H9 (cell line): ENCODE measurements around the gene EIF4H. TPM values are rescaled to one million over a fixed set of nuclear protein-coding genes. Genes with fewer than 3 reads are reported as not detected.

Source experiments
- DNase-seq: peaks from one replicate; pipeline ENCODE4 v3.0.0-alpha.2; 2017
- H2AFZ ChIP-seq: one replicate; pipeline ENCODE4 v1.6.1; 2013; ENCODE audit warnings: mild to moderate bottlenecking, low read length, control low read depth, moderate library complexity
- H2AK5ac ChIP-seq: 2 replicates; pipeline ENCODE4 v1.6.1; 2013; ENCODE audit warnings: low read length, control low read depth, mixed read lengths; ENCODE audit not compliant: insufficient read length
- H2BK120ac ChIP-seq: one replicate; pipeline ENCODE4 v1.6.1; 2013; ENCODE audit warnings: low read depth, mild to moderate bottlenecking, low read length, control low read depth, inconsistent platforms; ENCODE audit not compliant: poor library complexity, severe bottlenecking
- H2BK12ac ChIP-seq: 2 replicates; pipeline ENCODE4 v1.6.1; 2013; ENCODE audit warnings: low read length, control low read depth, mixed read lengths, low read depth; ENCODE audit not compliant: insufficient read length
- H2BK15ac ChIP-seq: 2 replicates; pipeline ENCODE4 v1.6.1; 2013; ENCODE audit warnings: low read depth, low read length, control low read depth
- H2BK20ac ChIP-seq: one replicate; pipeline ENCODE4 v1.6.1; 2013; ENCODE audit warnings: low read depth, mild to moderate bottlenecking, low read length, control low read depth, inconsistent platforms; ENCODE audit not compliant: poor library complexity, severe bottlenecking
- H2BK5ac ChIP-seq: 2 replicates; pipeline ENCODE4 v1.6.1; 2013; ENCODE audit warnings: low read length, control low read depth, mixed read lengths; ENCODE audit not compliant: insufficient read length
- H3K14ac ChIP-seq: 2 replicates; pipeline ENCODE4 v1.6.1; 2013; ENCODE audit warnings: low read length, control low read depth; ENCODE audit not compliant: insufficient read depth
- H3K18ac ChIP-seq: 2 replicates; pipeline ENCODE4 v1.6.1; 2013; ENCODE audit warnings: low read depth, mild to moderate bottlenecking, mixed read lengths, low read length, control low read depth; ENCODE audit not compliant: insufficient read length
- H3K23ac ChIP-seq: 2 replicates; pipeline ENCODE4 v1.6.1; 2013; ENCODE audit warnings: low read length, control low read depth, mixed read lengths, low read depth; ENCODE audit not compliant: insufficient read length
- H3K23me2 ChIP-seq: 2 replicates; pipeline ENCODE4 v1.6.1; 2013; ENCODE audit warnings: low read depth, mild to moderate bottlenecking, mixed read lengths, low read length, control low read depth; ENCODE audit not compliant: insufficient read length, poor library complexity, severe bottlenecking
- H3K27ac ChIP-seq: 2 replicates; pipeline ENCODE4 v1.5.1; 2013; ENCODE audit warnings: low read length, control low read depth, mixed read lengths, low read depth; ENCODE audit not compliant: insufficient read length
- H3K27me3 ChIP-seq: 2 replicates; pipeline ENCODE4 v1.6.1; 2013; ENCODE audit warnings: low read length, control low read depth, inconsistent platforms; ENCODE audit not compliant: insufficient read depth
- H3K4ac ChIP-seq: 2 replicates; pipeline ENCODE4 v1.6.1; 2013; ENCODE audit warnings: low read depth, mild to moderate bottlenecking, control low read depth, inconsistent platforms, low read length, moderate library complexity
- H3K4me1 ChIP-seq: 2 replicates; pipeline ENCODE4 v1.6.1; 2013; ENCODE audit warnings: low read length, control low read depth, inconsistent platforms; ENCODE audit not compliant: insufficient read depth
- H3K4me2 ChIP-seq: 2 replicates; pipeline ENCODE4 v1.6.1; 2013; ENCODE audit warnings: low read length, control low read depth, mixed read lengths; ENCODE audit not compliant: insufficient read length, insufficient read depth
- H3K56ac ChIP-seq: 2 replicates; pipeline ENCODE4 v1.6.1; 2013; ENCODE audit warnings: low read depth, mild to moderate bottlenecking, mixed read lengths, low read length, control low read depth; ENCODE audit not compliant: insufficient read length
- H3K79me1 ChIP-seq: 2 replicates; pipeline ENCODE4 v1.6.1; 2013; ENCODE audit warnings: low read depth, mild to moderate bottlenecking, moderate library complexity, low read length, control low read depth, inconsistent platforms; ENCODE audit not compliant: insufficient read depth, poor library complexity, severe bottlenecking
- H3K79me2 ChIP-seq: 2 replicates; pipeline ENCODE4 v1.6.1; 2013; ENCODE audit warnings: low read length, control low read depth, inconsistent platforms; ENCODE audit not compliant: insufficient read depth
- H3K9ac ChIP-seq: 2 replicates; pipeline ENCODE4 v1.6.1; 2013; ENCODE audit warnings: low read length, control low read depth, mixed read lengths; ENCODE audit not compliant: insufficient read length; ENCODE audit errors: extremely low read depth
- H3K9me3 ChIP-seq: one replicate; pipeline ENCODE4 v1.6.1; 2013; ENCODE audit warnings: low read depth, low read length, inconsistent platforms; ENCODE audit not compliant: control insufficient read depth
- H3T11ph ChIP-seq: one replicate; pipeline ENCODE4 v1.6.1; 2013; ENCODE audit warnings: mild to moderate bottlenecking, low read length, control low read depth, inconsistent platforms
- H4K20me1 ChIP-seq: one replicate; pipeline ENCODE4 v1.6.1; 2013; ENCODE audit not compliant: control insufficient read depth, insufficient read length, insufficient read depth
- H4K5ac ChIP-seq: 2 replicates; pipeline ENCODE4 v1.6.1; 2013; ENCODE audit warnings: low read depth, mild to moderate bottlenecking, mixed read lengths, low read length, control low read depth; ENCODE audit not compliant: insufficient read length
- H4K8ac ChIP-seq: replicated peaks from 2 replicates; pipeline ENCODE4 v1.6.1; 2013; ENCODE audit warnings: low read length, control low read depth, mixed read lengths, low read depth; ENCODE audit not compliant: insufficient read length
- H4K91ac ChIP-seq: 2 replicates; pipeline ENCODE4 v1.6.1; 2013; ENCODE audit warnings: low read depth, mild to moderate bottlenecking, moderate library complexity, mixed read lengths, low read length, control low read depth; ENCODE audit not compliant: insufficient read length
- H3K27ac Mint-ChIP-seq, 3 experiments: 2 replicates in 2 of 3; 3 replicates in 1 of 3; pipeline ENCODE4 v1.8.0; 2020 to 2021; ENCODE audit warnings: mixed read lengths in 3 of 3, mild to moderate bottlenecking in 1 of 3, moderate library complexity in 1 of 3
- H3K27me3 Mint-ChIP-seq: 2 replicates; pipeline ENCODE4 v1.8.0; 2021; ENCODE audit warnings: low read depth, mild to moderate bottlenecking, moderate library complexity, mixed read lengths
- H3K36me3 Mint-ChIP-seq, 3 experiments: 2 replicates in 2 of 3; 3 replicates in 1 of 3; pipeline ENCODE4 v1.8.0; 2020 to 2021; ENCODE audit warnings: low read depth in 3 of 3, mixed read lengths in 3 of 3; ENCODE audit not compliant: insufficient read depth in 1 of 3
- H3K4me1 Mint-ChIP-seq, 2 experiments: 2 replicates each; pipeline ENCODE4 v1.8.0; 2020; ENCODE audit warnings: mixed read lengths in 2 of 2
- H3K4me3 Mint-ChIP-seq, 2 experiments: 2 replicates in 1 of 2; 3 replicates in 1 of 2; pipeline ENCODE4 v1.8.0; 2020 to 2021; ENCODE audit warnings: mild to moderate bottlenecking in 2 of 2, mixed read lengths in 2 of 2, moderate library complexity in 1 of 2
- H3K9me3 Mint-ChIP-seq, 2 experiments: 2 replicates in 1 of 2; 3 replicates in 1 of 2; pipeline ENCODE4 v1.8.0; 2020; ENCODE audit warnings: mild to moderate bottlenecking in 2 of 2, mixed read lengths in 2 of 2, moderate library complexity in 1 of 2
- WGBS: extraction: QIAGEN DNeasy Blood & Tissue Kit; methylation state at CpG from one replicate; pipeline ENCODE4 v1.1.7; 2013; ENCODE audit warnings: missing lambda C conversion rate, low lambda C conversion rate, mixed read lengths; ENCODE audit not compliant: insufficient read length; ENCODE audit errors: extremely low coverage; 5-methylcytosine and 5-hydroxymethylcytosine counted together
- total RNA-seq: library from RNA; stranded (reverse); gene quantifications from 2 replicates; pipeline ENCODE4 v1.2.1, GENCODE V29; 2021
- TF ChIP-seq, protein P1 (sequence below): fragments of 200-600 bp; sonication (generic); conservative IDR thresholded peaks from 3 replicates; pipeline ENCODE4 v1.8.0; 2021; ENCODE audit warnings: antibody characterized with exemption, mild to moderate bottlenecking

EIF4H gene
- total RNA-seq, 1 experiment from 2014 or later, result 363 TPM

DNA sequence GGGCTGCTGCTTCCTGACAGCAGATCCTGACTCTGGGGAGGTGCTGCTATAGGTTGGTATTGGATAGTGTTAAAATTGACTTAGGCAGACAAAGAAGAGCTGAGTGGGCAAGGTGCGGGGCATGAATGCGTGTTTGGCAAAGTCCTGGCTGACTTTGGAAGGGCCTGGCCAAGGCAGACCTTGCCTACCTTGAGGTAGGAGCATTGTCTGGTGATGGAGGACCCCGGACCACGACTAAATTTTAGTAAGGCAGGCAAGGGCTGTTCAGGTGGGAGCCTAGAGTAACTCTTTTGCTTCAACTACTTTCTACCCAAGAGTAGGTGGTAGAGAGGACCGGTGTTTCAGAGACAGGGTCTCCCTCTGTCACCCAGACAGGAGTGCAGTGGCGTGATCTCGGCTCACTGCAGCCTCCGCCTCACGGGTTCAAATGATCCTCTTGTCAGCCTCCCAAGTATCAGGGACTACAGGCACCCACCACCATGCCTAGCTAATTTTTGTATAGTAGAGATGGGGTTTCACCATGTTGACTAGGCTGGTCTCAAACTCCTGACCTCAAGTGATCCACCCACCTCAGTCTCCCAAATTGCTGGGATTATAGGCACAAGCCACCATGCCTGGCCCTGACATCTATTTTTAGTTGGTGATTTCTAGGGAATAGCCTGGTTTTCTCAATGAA is 23.4 kb downstream of the EIF4H start:
- H4K20me1 ChIP-seq, result no peaks in the 10 kb centered on the region
- no peak overlapping the region for H3K9ac ChIP-seq
- no peak overlapping the region for H3T11ph ChIP-seq
- H3K79me2 ChIP-seq, result no peaks in the 10 kb centered on the region
- no peak overlapping the region for H3K4ac ChIP-seq
- no peak overlapping the region for H2AFZ ChIP-seq
- no peaks in the 10 kb centered on the region for H3K27me3 ChIP-seq
- no peaks in the 10 kb centered on the region for H3K9me3 Mint-ChIP-seq
- no peak overlapping the region for H2AK5ac ChIP-seq
- H3K23ac ChIP-seq, result no peak overlapping the region
- no peak overlapping the region for H3K27ac ChIP-seq
- TF ChIP-seq, protein P1, sequence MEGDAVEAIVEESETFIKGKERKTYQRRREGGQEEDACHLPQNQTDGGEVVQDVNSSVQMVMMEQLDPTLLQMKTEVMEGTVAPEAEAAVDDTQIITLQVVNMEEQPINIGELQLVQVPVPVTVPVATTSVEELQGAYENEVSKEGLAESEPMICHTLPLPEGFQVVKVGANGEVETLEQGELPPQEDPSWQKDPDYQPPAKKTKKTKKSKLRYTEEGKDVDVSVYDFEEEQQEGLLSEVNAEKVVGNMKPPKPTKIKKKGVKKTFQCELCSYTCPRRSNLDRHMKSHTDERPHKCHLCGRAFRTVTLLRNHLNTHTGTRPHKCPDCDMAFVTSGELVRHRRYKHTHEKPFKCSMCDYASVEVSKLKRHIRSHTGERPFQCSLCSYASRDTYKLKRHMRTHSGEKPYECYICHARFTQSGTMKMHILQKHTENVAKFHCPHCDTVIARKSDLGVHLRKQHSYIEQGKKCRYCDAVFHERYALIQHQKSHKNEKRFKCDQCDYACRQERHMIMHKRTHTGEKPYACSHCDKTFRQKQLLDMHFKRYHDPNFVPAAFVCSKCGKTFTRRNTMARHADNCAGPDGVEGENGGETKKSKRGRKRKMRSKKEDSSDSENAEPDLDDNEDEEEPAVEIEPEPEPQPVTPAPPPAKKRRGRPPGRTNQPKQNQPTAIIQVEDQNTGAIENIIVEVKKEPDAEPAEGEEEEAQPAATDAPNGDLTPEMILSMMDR, result no peak
- no peak overlapping the region for H3K14ac ChIP-seq
- WGBS, result no CpG with 5 or more reads among the region's 9 CpGs
- no peak overlapping the region for H3K4me2 ChIP-seq
- peak overlapping the region in 1 of 3 experiments; percentile 33; a peak in 2 of 7 replicates for H3K27ac Mint-ChIP-seq
- H3K56ac ChIP-seq, result no peak overlapping the region
- H4K5ac ChIP-seq, result no peak overlapping the region
- DNase-seq, result no peak
- no peak overlapping the region for H2BK12ac ChIP-seq
- no peak overlapping the region for H4K91ac ChIP-seq
- H3K27me3 Mint-ChIP-seq, result no peaks in the 10 kb centered on the region
- no peak overlapping the region for H2BK20ac ChIP-seq
- peaks cover 27 to 51% (median 46%) of the 10 kb centered on the region in 3 experiments; a peak in 6 of 7 replicates for H3K36me3 Mint-ChIP-seq
- H3K18ac ChIP-seq, result no peak overlapping the region
- peaks cover 3% of the 10 kb centered on the region for H3K79me1 ChIP-seq
- no peaks in the 10 kb centered on the region for H3K4me1 ChIP-seq
- H2BK5ac ChIP-seq, result no peak overlapping the region
- no peak overlapping the region for H4K8ac ChIP-seq
- H2BK15ac ChIP-seq, result no peak overlapping the region
- H3K9me3 ChIP-seq, result no peaks in the 10 kb centered on the region
- no peaks in the 10 kb centered on the region for H3K23me2 ChIP-seq
- H2BK120ac ChIP-seq, result no peak overlapping the region
- no peak overlapping the region for H3K4me3 Mint-ChIP-seq
- peaks cover 3 to 4% of the 10 kb centered on the region in 2 experiments for H3K4me1 Mint-ChIP-seq
